Suppressor macrophage (primary cell): ENCODE measurements around the gene TEKT5.
"Not testable (repeated sequence)": the region's sequence is repeated elsewhere in the genome, so short reads cannot be mapped to it uniquely, and the experiment has no call there.

Source experiments
- DNase-seq, 4 experiments: peaks; one replicate each; pipeline ENCODE4 v3.0.0-alpha.2; 2020 to 2022
- total RNA-seq, 17 experiments: gene quantifications; one replicate each; lab custom pipeline; 2026; ENCODE audit warnings: mixed read lengths in 6 of 17, inconsistent platforms in 3 of 17; lab: John Stamatoyannopoulos, UW

TEKT5 gene
- total RNA-seq, result 0 to 0.66 (median 0.04) reads per million in 17 experiments

- DNase-seq, result no peak
Measured at GRCh38 chr16:10694830-10695229, at the start of gene TEKT5. TEKT5 (minus strand) TSS chr16:10694930; CDS start chr16:10694873, 57 bp downstream.

- peak; percentile 97 to 99 (median 98) for DNase-seq
Measured at GRCh38 chr16:10743610-10744369, 49.1 kb upstream of the TEKT5 start, which contains the start of gene NUBP1. NUBP1 (plus strand) TSS chr16:10743842; CDS start chr16:10743864, 22 bp downstream.

GRCh38 chr16:10743227-10743609 is 48.5 kb upstream of the TEKT5 start:
- no peak for DNase-seq

GRCh38 chr16:10741844-10742243 is 47.1 kb upstream of the TEKT5 start:
- no peak for DNase-seq

GRCh38 chr16:10741249-10741648 is 46.5 kb upstream of the TEKT5 start:
- not testable (repeated sequence) for DNase-seq

GRCh38 chr16:10740845-10741208 is 46.1 kb upstream of the TEKT5 start:
- DNase-seq, result no peak

- DNase-seq, result no peak
Measured at GRCh38 chr16:10740000-10740844, 45.5 kb upstream of the TEKT5 start.

GRCh38 chr16:10738231-10739077 is 43.7 kb upstream of the TEKT5 start:
- peak; percentile 69 to 89 (median 84) for DNase-seq

- peak; percentile 78 to 86 (median 81) for DNase-seq
Measured at GRCh38 chr16:10737068-10737625, 42.4 kb upstream of the TEKT5 start.

- DNase-seq, result no peak
Measured at GRCh38 chr16:10731790-10732189, 37.1 kb upstream of the TEKT5 start.

- DNase-seq, result no peak
Measured at GRCh38 chr16:10729104-10730048, 34.6 kb upstream of the TEKT5 start.

- no peak for DNase-seq
Measured at GRCh38 chr16:10728003-10728887, 33.5 kb upstream of the TEKT5 start.

- no peak for DNase-seq
Measured at GRCh38 chr16:10708969-10709368, 14.2 kb upstream of the TEKT5 start.

GRCh38 chr16:10699756-10700155 is 5.0 kb upstream of the TEKT5 start:
- DNase-seq, result no peak

- DNase-seq, result no peak
Measured at GRCh38 chr16:10694306-10694705, 424 bp downstream of the TEKT5 start.

GRCh38 chr16:10693889-10694288 is 841 bp downstream of the TEKT5 start:
- no peak for DNase-seq

GRCh38 chr16:10692470-10692869 is 2.3 kb downstream of the TEKT5 start:
- DNase-seq, result no peak

GRCh38 chr16:10688726-10689125 is 6.0 kb downstream of the TEKT5 start:
- DNase-seq, result no peak

- no peak for DNase-seq
Measured at GRCh38 chr16:10688291-10688690, 6.4 kb downstream of the TEKT5 start.

GRCh38 chr16:10685709-10686108 is 9.0 kb downstream of the TEKT5 start:
- no peak for DNase-seq
